ENCODE data around the gene STAT3. TPM values are rescaled to one million over a fixed set of nuclear protein-coding genes. Genes with fewer than 3 reads are reported as not detected.
A peak's percentile ranks its signal among the peaks of the same experiment; 100 is the strongest.
"Not testable (repeated sequence)": the region's sequence is repeated elsewhere in the genome, so short reads cannot be mapped to it uniquely, and the experiment has no call there.

STAT3 gene
- total RNA-seq, 1 donor from 2014 or later, result 41.2 TPM

GRCh38 chr17:42306385-42306667 lies 81.9 kb downstream of the STAT3 start:
- peaks cover 1% of the 10 kb centered on the region for H3K36me3 Mint-ChIP-seq (ENCODE audit: insufficient read depth)

GRCh38 chr17:42305543-42306384 lies 82.5 kb downstream of the STAT3 start:
- peaks cover 1% of the 10 kb centered on the region for H3K4me1 Mint-ChIP-seq (ENCODE audit: low read depth)
- no peak for DNase-seq (ENCODE audit: low spot score, unreplicated experiment)
- H3K36me3 Mint-ChIP-seq (ENCODE audit: insufficient read depth), result no peaks in the 10 kb centered on the region
- H3K9me3 Mint-ChIP-seq (ENCODE audit: low read depth), result no peaks in the 10 kb centered on the region
- H3K4me3 Mint-ChIP-seq (ENCODE audit: low read depth), result no peak overlapping the region
- TF ChIP-seq CTCF (IDR thresholded peaks at IDR 0.05; ENCODE audit: unreplicated experiment), result no peak
- H3K27me3 Mint-ChIP-seq, result peaks cover 38% of the 10 kb centered on the region
- H3K27ac Mint-ChIP-seq, result no peak overlapping the region

More at GRCh38 chr17:42306385-42306667, 81.9 kb downstream of the STAT3 start:
- peaks cover 40% of the 10 kb centered on the region for H3K27me3 Mint-ChIP-seq
- DNase-seq (ENCODE audit: low spot score, unreplicated experiment), result no peak
- H3K4me1 Mint-ChIP-seq (ENCODE audit: low read depth), result peaks cover 2% of the 10 kb centered on the region
- H3K9me3 Mint-ChIP-seq (ENCODE audit: low read depth), result no peaks in the 10 kb centered on the region
- no peak for TF ChIP-seq CTCF (IDR thresholded peaks at IDR 0.05; ENCODE audit: unreplicated experiment)
- no peak overlapping the region for H3K4me3 Mint-ChIP-seq (ENCODE audit: low read depth)
- H3K27ac Mint-ChIP-seq, result no peak overlapping the region

GRCh38 chr17:42305031-42305330 lies 83.3 kb downstream of the STAT3 start:
- not testable (repeated sequence) for H3K4me3 Mint-ChIP-seq (ENCODE audit: low read depth); H3K4me1 Mint-ChIP-seq (ENCODE audit: low read depth); DNase-seq (ENCODE audit: low spot score, unreplicated experiment); H3K27ac Mint-ChIP-seq; H3K36me3 Mint-ChIP-seq (ENCODE audit: insufficient read depth); H3K9me3 Mint-ChIP-seq (ENCODE audit: low read depth)
- H3K27me3 Mint-ChIP-seq, result peaks cover 34% of the 10 kb centered on the region

GRCh38 chr17:42304187-42305030 lies 83.8 kb downstream of the STAT3 start:
- H3K27ac Mint-ChIP-seq, result no peak overlapping the region
- H3K36me3 Mint-ChIP-seq (ENCODE audit: insufficient read depth), result no peaks in the 10 kb centered on the region
- peaks cover 28% of the 10 kb centered on the region for H3K27me3 Mint-ChIP-seq
- TF ChIP-seq CTCF (IDR thresholded peaks at IDR 0.05; ENCODE audit: unreplicated experiment), result no peak
- no peak overlapping the region for H3K4me3 Mint-ChIP-seq (ENCODE audit: low read depth)
- H3K9me3 Mint-ChIP-seq (ENCODE audit: low read depth), result no peaks in the 10 kb centered on the region
- H3K4me1 Mint-ChIP-seq (ENCODE audit: low read depth), result peaks cover 1% of the 10 kb centered on the region
- no peak for DNase-seq (ENCODE audit: low spot score, unreplicated experiment)

- H3K36me3 Mint-ChIP-seq (ENCODE audit: insufficient read depth), result no peaks in the 10 kb centered on the region
- H3K4me1 Mint-ChIP-seq (ENCODE audit: low read depth), result peaks cover 1% of the 10 kb centered on the region
- H3K4me3 Mint-ChIP-seq (ENCODE audit: low read depth), result no peak overlapping the region
- DNase-seq (ENCODE audit: low spot score, unreplicated experiment), result no peak
- peak overlapping the region; percentile 15 for H3K27ac Mint-ChIP-seq
- no peak for TF ChIP-seq CTCF (IDR thresholded peaks at IDR 0.05; ENCODE audit: unreplicated experiment)
- no peaks in the 10 kb centered on the region for H3K9me3 Mint-ChIP-seq (ENCODE audit: low read depth)
- H3K27me3 Mint-ChIP-seq, result peaks cover 24% of the 10 kb centered on the region
These were observed 84.5 kb downstream of the STAT3 start for GRCh38 chr17:42303694-42304093.
